Panc1 (cell line): ENCODE measurements around the gene MTSS2. TPM values are rescaled to one million over a fixed set of nuclear protein-coding genes. Genes with fewer than 3 reads are reported as not detected.

Source experiments
- ATAC-seq: fragments of 200-7000 bp; cut with Tn5 transposase; 2 replicates; pipeline ENCODE4 v1.9.1; 2020; ENCODE audit warnings: mild to moderate bottlenecking, moderate library complexity
- BruUV-seq: library from RNA; stranded (reverse); fragments of 400-500 nt; replicated peaks from 2 replicates; lab custom pipeline; 2021; lab: Mats Ljungman, UMichigan
- CTCF ChIA-PET: fragments of 300-600 bp; sonication (Branson Sonifier 250); formaldehyde crosslinking; loops from one replicate; lab custom pipeline; 2022; ENCODE audit warnings: antibody characterized with exemption; lab: Charles Lee
- POLR2A ChIA-PET: fragments of 300-600 bp; sonication (Branson Sonifier 250); formaldehyde crosslinking; loops from one replicate; lab custom pipeline; 2022; ENCODE audit warnings: antibody characterized with exemption; lab: Charles Lee
- DNase-seq: peaks from one replicate; pipeline ENCODE4 v3.0.0-alpha.2; 2010; ENCODE audit warnings: low read depth, low spot score
- H3K27ac ChIP-seq: 2 replicates; pipeline ENCODE4 v1.5.1; 2011; ENCODE audit warnings: mild to moderate bottlenecking, low read length, inconsistent platforms
- H3K27me3 ChIP-seq: fragments of 200-500 bp; sonication (Bioruptor generic); 2 replicates; pipeline ENCODE4 v1.6.0; 2014; ENCODE audit warnings: low read length, inconsistent platforms; ENCODE audit not compliant: control insufficient read depth, insufficient read depth
- H3K36me3 ChIP-seq: fragments of 200-500 bp; sonication (Bioruptor generic); 2 replicates; pipeline ENCODE4 v1.5.1; 2014; ENCODE audit warnings: inconsistent platforms, mild to moderate bottlenecking, low read length, moderate library complexity; ENCODE audit not compliant: control insufficient read depth, insufficient read depth
- H3K4me1 ChIP-seq: 2 replicates; pipeline ENCODE4 v1.5.1; 2011; ENCODE audit warnings: inconsistent platforms, mild to moderate bottlenecking, low read length, moderate library complexity; ENCODE audit not compliant: control insufficient read depth, insufficient read depth
- H3K4me3 ChIP-seq, 2 experiments: 2 replicates each; pipeline ENCODE4 v1.5.1; 2011 to 2012; ENCODE audit warnings: low read depth in 2 of 2, low read length in 2 of 2, mild to moderate bottlenecking in 2 of 2, inconsistent platforms in 1 of 2, moderate library complexity in 1 of 2
- H3K9me3 ChIP-seq: fragments of 200-500 bp; sonication (Bioruptor generic); 2 replicates; pipeline ENCODE4 v1.5.1; 2014; ENCODE audit warnings: low read depth, mild to moderate bottlenecking, inconsistent platforms, low read length, moderate library complexity; ENCODE audit not compliant: control insufficient read depth, insufficient read depth
- POLR2AphosphoS5 ChIP-seq: IDR thresholded peaks from 2 replicates; pipeline ENCODE4 v1.6.1; 2012; ENCODE audit warnings: mild to moderate bottlenecking, low read depth, low read length, moderate library complexity
- SIN3A ChIP-seq: IDR thresholded peaks from 2 replicates; pipeline ENCODE4 v1.6.1; 2012; ENCODE audit warnings: low read depth, mild to moderate bottlenecking, low read length, moderate library complexity, borderline replicate concordance; ENCODE audit not compliant: insufficient read depth
- TCF7L2 ChIP-seq: IDR thresholded peaks from 2 replicates; pipeline ENCODE4 v1.6.1; 2011; ENCODE audit warnings: mild to moderate bottlenecking, low read depth, low read length, inconsistent platforms
- in situ Hi-C: cut with HindIII; loops from 2 replicates; pipeline ENCODE4 v1.10.0; 2016; ENCODE audit warnings: low sequenced_read_pairs, low pct_unique_long_range_greater_than_20kb
- intact Hi-C: fragments of 100-400 bp; cut with micrococcal nuclease; formaldehyde crosslinking; loops from one replicate; pipeline ENCODE4 v1.10.0; 2022; ENCODE audit not compliant: unreplicated experiment
- total RNA-seq: library from RNA; stranded (reverse); gene quantifications from one replicate; pipeline ENCODE4 v1.2.1, GENCODE V29; 2021; ENCODE audit not compliant: unreplicated experiment
- TF ChIP-seq, protein P1 (sequence below): fragments of 450-650 bp; IDR thresholded peaks from 2 replicates; pipeline ENCODE4 v1.5.1; 2017; ENCODE audit warnings: mild to moderate bottlenecking
- TF ChIP-seq, protein P2 (sequence below), 2 experiments: IDR thresholded peaks; 2 replicates each; pipeline ENCODE4 v1.6.1; 2011 to 2012; ENCODE audit warnings: low read depth in 2 of 2, control low read depth in 1 of 2, low read length in 1 of 2, mild to moderate bottlenecking in 1 of 2, moderate library complexity in 1 of 2; ENCODE audit not compliant: insufficient read depth in 1 of 2

The MTSS2 gene
- total RNA-seq, 1 experiment from 2014 or later: 55.7 TPM

DNA sequence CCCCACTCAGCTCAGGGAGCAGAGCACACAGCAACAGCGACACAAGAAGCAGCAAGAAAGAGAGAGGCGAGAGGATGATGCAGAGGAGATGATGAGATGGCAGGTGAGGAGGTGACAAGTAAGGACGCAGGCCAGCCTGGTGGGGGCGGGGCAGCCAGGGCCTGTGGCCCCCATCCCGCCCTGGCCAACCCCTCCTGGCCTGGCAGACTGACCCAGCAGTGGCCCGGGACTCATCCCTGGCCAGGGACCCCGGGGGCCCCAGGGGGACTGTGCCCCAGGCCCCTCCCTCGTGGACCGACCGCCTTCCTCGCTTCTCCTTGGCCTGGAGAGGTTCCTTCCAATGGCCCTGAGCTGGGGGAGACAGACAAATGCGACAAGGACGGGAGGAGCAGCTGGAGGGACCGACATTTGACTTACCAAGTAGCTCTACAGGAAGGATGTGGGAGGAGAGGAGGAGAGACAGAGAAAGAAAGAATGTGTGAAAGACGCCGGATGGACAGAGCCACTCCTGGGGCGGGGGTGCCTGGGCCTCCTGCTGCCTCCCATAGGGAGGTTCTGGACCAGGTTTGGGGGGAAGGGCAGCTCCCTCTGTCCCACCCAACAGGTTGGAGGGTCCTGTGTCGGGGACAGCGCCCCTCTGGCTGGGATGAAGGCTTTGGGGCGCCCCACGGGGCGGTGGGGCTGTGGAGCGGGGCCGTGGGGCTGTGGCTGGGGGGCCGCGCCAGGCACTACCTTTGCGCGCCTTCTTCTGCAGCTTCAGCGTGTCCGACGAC lies 6.8 kb downstream of the MTSS2 start:
- Histone ChIP-seq H3K4me1 (peaks cover 20% of the 10 kb centered on the region), H3K9me3 (no peaks in the 10 kb centered on the region), H3K27ac (no peak overlapping the region), H3K4me3 (no peak overlapping the region), H3K36me3 (no peaks in the 10 kb centered on the region), H3K27me3 (no peaks in the 10 kb centered on the region)
- CTCF ChIA-PET: interaction anchor here (0.5 kb wide), 2 partner anchors 12 to 296 kb away, joined by 4 to 5 read pairs; no protein-coding TSS in a partner anchor
- ATAC-seq (no peak), DNase-seq (no peak)
- TF ChIP-seq TCF7L2: no peak
- no peak for TF ChIP-seq POLR2AphosphoS5
- no peak for TF ChIP-seq SIN3A
- TF ChIP-seq, protein P1, sequence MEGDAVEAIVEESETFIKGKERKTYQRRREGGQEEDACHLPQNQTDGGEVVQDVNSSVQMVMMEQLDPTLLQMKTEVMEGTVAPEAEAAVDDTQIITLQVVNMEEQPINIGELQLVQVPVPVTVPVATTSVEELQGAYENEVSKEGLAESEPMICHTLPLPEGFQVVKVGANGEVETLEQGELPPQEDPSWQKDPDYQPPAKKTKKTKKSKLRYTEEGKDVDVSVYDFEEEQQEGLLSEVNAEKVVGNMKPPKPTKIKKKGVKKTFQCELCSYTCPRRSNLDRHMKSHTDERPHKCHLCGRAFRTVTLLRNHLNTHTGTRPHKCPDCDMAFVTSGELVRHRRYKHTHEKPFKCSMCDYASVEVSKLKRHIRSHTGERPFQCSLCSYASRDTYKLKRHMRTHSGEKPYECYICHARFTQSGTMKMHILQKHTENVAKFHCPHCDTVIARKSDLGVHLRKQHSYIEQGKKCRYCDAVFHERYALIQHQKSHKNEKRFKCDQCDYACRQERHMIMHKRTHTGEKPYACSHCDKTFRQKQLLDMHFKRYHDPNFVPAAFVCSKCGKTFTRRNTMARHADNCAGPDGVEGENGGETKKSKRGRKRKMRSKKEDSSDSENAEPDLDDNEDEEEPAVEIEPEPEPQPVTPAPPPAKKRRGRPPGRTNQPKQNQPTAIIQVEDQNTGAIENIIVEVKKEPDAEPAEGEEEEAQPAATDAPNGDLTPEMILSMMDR: no peak
- TF ChIP-seq, protein P2, sequence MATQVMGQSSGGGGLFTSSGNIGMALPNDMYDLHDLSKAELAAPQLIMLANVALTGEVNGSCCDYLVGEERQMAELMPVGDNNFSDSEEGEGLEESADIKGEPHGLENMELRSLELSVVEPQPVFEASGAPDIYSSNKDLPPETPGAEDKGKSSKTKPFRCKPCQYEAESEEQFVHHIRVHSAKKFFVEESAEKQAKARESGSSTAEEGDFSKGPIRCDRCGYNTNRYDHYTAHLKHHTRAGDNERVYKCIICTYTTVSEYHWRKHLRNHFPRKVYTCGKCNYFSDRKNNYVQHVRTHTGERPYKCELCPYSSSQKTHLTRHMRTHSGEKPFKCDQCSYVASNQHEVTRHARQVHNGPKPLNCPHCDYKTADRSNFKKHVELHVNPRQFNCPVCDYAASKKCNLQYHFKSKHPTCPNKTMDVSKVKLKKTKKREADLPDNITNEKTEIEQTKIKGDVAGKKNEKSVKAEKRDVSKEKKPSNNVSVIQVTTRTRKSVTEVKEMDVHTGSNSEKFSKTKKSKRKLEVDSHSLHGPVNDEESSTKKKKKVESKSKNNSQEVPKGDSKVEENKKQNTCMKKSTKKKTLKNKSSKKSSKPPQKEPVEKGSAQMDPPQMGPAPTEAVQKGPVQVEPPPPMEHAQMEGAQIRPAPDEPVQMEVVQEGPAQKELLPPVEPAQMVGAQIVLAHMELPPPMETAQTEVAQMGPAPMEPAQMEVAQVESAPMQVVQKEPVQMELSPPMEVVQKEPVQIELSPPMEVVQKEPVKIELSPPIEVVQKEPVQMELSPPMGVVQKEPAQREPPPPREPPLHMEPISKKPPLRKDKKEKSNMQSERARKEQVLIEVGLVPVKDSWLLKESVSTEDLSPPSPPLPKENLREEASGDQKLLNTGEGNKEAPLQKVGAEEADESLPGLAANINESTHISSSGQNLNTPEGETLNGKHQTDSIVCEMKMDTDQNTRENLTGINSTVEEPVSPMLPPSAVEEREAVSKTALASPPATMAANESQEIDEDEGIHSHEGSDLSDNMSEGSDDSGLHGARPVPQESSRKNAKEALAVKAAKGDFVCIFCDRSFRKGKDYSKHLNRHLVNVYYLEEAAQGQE (IDR thresholded peaks at IDR 0.05; ENCODE audit: insufficient read depth in 1 of 2, low read depth in 2 of 2, low read length in 1 of 2): no peak
- POLR2A ChIA-PET: no interaction called here
- in situ Hi-C loops: no loop called here
- no TSS peak for BruUV-seq
- intact Hi-C loops: no loop called here

DNA sequence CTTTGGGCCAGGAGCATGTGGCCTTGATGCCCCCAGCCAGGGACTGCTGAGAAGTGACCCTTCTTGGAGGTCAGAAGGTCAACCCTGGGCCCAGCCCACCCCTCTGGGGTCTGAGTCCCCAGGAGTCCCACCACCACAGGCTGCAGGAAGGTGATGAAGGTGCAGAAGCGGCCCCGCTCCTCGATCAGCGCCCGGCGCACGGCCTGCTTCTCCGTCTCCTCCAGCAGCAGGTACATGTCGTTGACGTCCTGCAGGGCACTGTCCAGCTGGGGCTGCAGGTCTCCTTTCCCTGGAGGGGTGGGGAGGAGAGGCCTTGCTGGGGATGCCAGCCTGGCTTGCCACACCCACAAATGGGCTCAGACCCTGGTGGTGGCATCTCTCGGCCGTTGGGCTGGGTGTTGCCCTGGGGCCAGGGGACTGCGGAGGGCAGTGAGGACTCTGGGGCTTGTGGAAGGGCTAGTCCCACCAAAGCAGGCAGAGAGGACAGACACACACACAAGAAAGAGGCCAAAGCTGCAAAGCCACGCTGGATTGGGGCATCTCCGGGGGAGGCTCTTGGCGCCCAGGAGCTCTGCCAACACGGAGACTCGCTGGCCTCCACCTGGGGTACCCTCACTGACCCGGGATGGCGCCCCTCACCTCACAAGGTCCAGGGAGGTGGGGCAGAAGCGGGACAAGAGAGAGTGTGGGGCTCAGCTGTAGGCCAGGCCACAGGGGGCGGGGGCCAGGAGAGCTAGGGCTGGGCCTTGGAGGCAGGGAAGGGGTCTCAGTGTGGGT lies 7.5 kb downstream of the MTSS2 start:
- POLR2A ChIA-PET: no interaction called here
- no peak for DNase-seq
- in situ Hi-C loops: no loop called here
- TF ChIP-seq, protein P1: no peak
- no peak for TF ChIP-seq SIN3A
- TF ChIP-seq POLR2AphosphoS5: no peak
- TF ChIP-seq, protein P2 (IDR thresholded peaks at IDR 0.05; ENCODE audit: insufficient read depth in 1 of 2, low read depth in 2 of 2, low read length in 1 of 2): no peak
- TF ChIP-seq TCF7L2: no peak
- ATAC-seq: no peak
- Histone ChIP-seq H3K4me3 (no peak overlapping the region), H3K9me3 (no peaks in the 10 kb centered on the region), H3K27ac (no peak overlapping the region), H3K36me3 (0 out of 2 replicates have a peak, but pooled peaks cover 2% of the 10 kb centered on the region), H3K27me3 (no peaks in the 10 kb centered on the region), H3K4me1 (peaks cover 13% of the 10 kb centered on the region)
- no TSS peak for BruUV-seq
- intact Hi-C loops: no loop called here
- CTCF ChIA-PET: interaction anchor here (0.5 to 0.6 kb wide), 2 partner anchors 83 to 295 kb away, joined by 3 to 4 read pairs; no protein-coding TSS in a partner anchor
